Ammon's horn (tissue), 1 donor: Measurements from ENCODE around the gene CSRNP3.

Source experiments
- DNase-seq: peaks from one replicate; pipeline ENCODE4 v3.0.0-alpha.2; 2016; ENCODE audit warnings: low spot score

Gene CSRNP3

DNA sequence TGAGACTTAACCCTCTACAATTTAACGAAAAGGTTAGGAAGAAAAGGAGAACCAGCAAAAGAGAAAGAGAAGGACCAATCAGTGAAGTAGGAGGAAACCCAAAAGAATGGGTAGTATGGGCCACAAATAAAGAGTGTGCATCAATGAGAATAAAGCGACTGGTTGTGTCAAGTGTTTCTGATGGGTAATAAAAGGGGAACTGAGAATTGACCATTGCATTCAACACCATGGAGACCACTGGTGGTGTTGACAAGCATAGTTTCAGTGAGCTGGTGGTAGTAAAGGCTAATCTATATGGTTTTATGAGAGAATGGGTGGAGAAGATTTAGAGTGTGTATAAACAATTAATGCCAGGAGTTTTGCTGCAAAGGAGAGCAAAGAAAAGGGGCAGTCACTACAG, 75.4 kb downstream of the CSRNP3 start:
- no peak for DNase-seq

DNA sequence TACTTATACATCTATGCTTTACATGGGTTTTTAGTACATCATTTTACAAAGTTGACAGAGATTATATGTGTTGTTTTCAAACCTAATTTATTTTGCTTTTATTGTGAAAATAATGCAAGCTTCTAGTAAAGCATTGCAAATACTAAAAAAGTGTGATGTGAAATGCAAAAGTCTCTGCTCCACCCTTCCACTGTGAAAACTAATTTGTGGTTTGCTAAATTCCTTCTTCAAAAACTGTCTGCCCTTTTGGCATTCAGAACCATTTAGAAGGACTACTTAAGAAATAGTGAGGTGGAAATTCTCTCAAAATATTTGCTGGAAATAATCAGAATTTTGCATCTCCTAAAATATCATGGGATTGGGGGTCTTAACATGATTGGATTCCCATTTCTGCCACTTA, 78.4 kb downstream of the CSRNP3 start:
- DNase-seq = no peak

DNA sequence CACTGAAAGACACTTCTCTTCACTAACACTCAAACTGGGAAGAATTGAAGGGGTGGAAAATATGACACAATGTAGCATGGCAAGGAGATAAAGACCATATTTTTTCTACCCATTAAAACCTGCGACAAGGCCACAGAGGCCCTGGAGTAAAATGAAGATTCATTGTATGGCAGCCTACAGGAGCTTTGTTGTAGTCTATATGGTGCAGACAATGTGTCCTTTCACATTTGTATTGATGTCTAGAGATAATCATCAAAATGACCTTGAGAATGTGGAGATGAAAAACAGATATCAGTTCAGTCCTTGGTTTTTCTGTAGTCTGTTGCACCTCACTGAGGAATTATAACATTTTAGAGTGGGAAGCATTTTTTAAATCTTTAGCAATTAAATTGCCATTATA, 80.1 kb downstream of the CSRNP3 start:
- no peak for DNase-seq

DNA sequence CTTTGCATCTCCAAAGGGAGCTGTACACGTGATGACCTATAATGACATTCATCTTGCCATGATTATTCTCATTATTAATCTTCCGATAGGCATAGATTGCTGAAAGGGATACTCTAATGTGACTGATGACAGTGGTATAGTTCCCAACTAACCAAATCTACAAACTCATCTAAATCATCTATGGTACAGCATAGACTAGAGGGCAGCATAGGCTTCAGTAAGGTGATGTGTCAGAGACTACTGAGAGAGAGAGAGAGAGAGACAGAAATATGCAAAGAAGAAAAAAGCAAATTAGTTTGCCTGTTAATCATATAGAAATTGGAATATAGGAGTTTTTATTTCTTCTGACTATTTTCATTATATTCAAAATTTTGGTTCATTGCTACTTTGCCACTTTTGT, 89.3 kb downstream of the CSRNP3 start:
- peak; percentile 31 for DNase-seq

DNA sequence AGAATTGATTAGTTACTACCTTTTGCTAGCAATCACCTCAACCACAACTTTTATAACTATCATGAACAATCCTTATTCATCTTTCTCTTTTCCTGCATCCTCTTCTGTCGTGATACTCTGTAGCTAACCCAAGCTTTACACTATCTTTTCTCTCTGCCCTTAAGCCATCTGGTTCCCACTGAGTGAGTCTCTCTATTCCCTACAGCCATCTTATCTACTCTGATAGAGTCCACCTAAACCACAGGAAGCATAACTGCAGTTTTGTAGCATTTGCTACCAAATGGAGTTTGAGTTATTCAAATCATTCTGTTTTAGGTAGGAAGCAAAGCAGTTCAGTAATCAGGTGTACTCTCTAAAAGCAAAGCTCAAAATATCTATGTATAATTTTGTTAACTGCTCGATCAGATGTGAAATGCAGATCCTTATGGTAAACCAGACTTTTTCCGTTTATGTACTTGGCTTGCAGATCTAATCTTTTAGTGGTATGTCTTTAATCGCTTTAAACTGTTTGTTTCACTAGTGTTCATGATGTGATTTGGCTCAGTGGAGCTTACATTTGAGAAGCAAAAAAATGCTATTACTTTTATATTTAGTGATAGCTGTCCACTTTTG, 91.0 kb downstream of the CSRNP3 start:
- no peak for DNase-seq

DNA sequence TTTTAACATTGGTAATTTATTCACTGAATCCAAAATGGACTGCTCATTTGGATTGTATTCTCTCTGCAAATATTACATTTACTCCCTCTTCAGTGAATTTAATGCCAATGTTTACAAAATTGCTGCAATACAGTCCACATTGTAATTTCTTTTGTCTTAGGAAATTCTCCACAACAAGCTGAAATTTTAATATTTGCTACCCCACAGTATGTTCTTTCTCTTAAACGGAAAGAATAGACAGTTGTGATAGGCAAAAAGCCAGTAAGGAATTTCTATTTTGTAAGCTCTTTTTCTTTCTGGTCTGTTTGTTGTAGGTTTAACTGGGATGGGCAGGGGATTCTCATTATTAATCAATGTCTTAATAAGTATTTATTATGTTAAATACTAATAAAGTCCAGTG, 92.0 kb downstream of the CSRNP3 start:
- DNase-seq = no peak

DNA sequence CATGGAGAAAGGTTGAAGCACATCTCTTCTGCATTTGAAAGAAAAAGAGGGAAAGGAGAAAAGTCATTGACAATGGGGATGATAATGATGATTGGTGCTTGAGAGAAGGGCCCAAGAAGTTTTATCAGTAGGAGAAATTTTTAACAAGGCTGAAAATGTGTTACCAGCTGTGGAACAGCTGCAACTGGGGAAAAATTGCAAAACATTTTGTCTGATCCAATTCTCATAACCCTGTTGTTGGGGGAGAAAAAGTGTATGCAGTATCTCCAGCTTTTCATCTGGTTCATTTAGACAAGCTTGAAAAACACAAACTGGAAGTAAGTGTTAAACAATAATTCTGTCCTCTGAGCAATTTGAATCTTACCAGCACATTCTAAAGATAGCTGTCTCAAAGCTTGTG, 92.7 kb downstream of the CSRNP3 start:
- no peak for DNase-seq

DNA sequence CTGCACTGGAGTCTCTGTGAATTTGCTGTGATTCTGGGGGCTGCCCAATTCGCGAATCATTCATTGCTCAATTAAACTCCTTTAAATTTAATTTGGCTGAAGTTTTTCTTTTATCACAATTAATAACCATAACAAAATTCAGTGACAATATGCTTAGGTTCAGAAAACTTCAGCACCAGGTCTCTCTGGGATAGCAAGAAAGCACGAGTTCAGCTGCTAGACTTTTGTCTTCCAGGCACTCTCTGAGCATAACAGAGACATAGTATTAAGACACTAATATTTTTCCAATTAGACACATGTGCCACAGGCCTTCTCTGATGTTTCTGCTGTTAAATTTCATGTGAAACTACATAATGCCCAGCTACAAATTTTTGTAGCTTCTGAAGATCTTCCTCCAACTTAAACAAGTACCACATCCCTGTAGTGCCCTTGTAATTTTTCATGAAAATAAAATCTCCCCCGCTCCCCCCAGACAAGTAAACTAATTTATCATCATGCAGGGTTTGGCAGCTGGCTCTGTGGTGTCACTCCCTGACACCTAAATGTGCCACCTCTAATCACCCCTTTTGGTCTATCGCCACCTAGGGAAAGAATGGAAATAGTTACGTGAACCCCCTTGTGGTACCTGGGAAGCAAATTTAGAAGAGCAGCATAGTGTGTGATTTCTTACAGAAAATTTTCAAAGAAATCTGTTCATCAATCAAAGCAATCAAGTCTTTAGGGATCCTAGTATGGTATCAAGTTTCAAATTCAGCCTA, 94.1 kb downstream of the CSRNP3 start:
- DNase-seq = no peak

DNA sequence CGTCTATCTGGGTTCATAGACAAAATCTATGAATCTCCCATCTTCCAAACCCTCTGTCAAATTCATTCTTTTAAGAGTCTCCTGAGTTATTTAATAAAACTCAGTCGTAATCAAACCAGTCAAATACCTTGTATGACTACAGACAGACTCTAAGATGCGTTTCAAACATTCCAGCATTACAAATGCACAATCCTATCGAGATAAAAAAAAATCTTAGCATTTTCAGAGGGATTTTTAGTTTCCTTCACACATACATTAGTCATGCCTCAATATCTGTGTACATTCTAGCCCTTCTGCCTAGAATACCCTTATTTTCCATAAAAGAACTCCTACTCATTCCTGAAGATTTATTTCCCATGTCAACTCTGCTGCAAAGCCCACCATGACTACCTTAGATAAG, 96.5 kb downstream of the CSRNP3 start:
- DNase-seq = no peak

DNA sequence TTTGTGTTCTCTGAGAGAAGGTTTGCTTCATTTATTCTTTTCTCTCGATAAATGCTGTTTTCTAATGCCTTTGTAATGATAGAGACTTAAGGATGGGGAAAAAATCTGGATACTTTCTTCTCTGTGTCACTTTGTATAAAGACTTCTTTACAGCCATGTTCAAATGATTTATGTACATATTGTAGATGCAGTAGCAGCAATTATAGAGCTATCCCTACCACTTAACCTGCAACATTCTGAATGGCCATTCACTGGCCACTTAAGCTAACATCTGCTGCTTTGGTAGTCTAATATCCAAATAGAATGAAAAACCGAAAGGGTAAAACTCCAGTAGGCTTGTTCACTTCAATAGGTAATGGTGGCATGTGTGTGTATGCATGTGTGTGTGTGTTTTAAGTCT, 97.8 kb downstream of the CSRNP3 start:
- no peak for DNase-seq

DNA sequence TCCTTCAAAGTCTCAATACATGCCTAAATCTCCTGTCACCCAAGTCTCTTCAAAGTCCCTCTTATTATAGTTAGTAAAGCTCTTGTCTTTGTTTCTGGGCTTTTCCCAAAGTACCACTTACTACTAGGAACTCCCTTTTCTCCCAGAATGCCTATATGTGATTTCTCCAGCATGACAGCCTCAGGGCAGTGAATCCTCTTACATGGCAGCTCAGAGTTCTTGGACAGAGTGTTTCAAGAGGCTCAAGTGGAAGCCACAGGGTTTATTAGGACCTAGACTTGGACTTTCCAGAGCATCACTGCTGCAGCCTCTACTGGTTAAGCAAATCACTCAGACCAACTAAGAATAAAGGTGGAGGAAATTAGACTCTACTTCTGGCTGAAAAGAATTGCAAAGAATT, 98.9 kb downstream of the CSRNP3 start:
- no peak for DNase-seq

DNA sequence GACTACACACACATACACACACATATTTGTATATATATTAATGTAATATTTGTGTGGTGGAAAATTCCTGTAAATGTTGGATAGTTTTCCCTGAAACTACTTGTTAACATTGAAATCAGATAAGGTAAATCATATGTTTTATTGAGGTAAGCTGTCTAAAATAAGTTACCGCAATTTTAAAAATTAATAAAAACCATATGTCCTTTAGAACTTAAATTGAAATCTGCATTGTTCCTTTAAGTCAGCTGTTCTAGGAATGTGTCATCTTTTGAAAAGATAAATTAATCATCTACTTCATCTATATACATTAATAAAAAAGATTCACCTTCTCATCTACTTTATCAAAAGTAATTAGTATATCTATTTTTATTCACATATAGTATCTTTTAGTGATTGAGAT, 102.0 kb downstream of the CSRNP3 start:
- no peak for DNase-seq

DNA sequence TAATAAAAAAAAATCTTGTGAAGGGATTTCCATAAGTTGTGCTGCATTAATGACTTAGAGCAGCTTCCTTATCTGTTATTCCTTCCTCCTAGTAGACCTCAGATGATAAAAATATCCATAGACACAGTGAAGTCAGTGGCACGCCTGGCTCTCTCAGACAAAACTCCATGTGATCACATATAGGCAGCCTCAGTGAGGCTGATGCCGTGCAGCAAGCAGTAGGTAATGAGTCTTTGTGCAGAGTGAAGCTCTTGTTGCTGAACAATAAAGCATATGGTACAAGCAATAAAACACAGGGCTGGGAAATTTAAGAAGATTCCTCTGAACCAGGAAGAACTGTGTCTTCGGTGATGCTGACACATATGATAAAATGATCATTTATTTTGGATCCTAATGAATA, 102.7 kb downstream of the CSRNP3 start:
- peak; percentile 72 for DNase-seq

DNA sequence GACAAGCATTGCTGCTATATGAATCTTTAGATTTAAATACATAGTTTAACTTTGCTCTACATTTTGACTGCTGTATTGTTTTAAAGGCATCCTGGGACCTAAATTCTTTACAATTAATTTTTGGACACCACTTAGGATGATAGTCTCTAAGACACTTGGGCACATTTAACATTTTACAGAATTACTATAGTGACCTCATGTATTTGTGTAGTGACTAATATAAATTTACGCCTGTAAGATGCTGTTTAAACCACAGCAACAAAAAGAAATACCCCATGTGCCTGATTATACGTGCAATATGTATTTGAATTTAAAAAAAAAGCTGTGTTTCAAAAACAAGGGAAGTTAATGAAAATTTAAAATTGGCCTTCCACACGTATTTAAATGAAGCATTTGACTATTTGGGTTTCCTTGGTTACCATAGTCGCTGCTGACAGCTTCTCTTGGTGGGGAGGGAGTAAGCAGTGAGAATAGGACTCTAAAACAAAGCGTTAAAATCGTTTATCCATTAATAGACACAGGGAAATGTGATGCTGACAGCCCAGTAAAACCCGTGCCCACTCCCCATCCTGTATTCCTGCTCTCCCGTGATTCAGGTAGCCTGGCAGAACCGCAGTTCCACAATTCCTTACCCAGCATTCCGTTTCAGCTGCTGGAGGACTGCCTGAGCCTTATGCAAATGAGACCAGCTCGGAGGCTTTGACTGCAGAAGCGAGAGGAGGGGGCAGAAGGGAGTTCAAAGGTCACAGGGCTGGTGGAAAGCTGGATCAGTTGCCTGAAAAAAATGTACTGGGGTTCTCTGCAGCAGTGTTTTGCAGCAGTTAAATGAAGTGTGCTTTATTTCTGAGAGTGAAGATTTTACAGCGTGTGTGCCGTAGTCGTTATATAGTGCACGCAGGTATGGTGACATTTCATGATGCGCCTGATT, 104.3 kb downstream of the CSRNP3 start:
- peak; percentile 89 for DNase-seq

DNA sequence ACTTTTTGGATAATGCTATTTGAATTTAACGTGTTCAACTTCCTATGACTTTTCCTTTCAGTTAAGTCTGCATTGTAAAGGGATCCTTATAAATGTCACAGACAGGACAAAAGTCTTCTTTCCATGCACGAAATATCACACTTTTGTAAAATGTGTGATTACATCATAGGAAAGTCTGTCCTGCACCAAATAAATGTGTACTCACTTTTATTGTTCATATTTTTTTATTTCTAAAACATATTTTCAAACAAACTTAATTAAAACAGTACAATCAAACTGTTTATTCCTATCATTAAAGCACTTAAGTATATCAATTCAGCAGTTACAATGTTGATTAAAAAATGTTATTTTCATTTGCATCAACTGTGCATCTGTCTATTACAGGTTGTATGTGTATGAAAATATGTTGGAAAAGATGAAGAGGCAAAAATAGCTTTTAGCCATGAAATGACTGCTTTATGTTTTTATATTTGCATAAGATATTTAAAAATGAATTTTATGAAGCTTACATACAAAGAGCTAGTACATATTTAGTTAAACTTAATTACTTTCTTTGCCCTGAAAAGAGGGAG, 105.6 kb downstream of the CSRNP3 start:
- DNase-seq = no peak

DNA sequence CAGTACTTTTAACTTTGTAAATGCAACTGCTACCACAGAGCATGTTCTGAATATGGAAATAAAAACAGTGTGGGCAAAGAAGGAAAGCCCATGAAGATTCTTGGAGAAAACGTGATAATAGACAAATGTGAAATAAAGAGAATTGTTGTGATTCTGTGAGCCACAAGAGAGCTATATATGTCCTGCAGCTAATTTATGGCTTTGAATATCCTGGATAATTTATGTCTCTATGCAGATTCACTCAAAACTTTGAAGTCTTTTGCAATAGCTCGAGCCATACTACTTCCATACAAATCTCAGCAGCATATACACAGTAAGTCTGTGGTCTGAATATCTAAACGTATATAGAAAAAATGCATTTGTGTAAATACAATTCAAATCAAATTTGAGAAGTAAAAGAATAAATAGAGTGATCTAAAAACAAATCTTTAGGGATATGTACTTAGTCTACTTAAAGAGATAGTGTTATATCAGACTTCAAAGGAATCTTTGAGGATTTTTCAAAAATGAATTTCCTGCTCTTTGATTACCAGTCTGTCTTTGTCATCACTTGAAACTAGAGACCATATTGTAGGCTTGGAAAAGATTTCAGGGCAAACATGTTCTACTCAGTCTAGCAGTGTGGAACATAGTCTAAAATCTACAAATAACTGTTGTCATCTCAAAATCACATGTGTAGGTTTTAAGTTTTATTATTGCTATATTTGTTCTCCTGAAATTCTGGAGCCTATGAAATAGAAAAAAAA, 107.1 kb downstream of the CSRNP3 start:
- no peak for DNase-seq

DNA sequence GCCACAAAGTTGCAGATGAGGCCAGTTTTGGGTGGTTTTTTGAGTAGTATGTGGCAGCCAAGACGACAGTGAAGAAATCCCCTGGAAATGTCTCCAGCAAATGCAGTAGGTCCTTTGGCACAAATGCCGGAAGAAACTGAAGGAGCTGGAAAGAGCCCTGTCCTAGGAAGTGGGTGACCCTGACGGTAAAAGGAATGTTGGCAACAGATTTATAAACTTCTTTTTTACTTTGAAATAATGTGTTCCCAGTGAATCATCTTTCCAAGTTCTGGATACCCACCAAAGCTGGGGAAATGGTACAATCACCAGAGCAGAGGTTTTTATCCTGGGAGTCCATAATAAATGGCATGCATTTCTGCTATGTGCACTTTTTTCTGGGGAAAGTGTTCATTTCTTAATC, 112.9 kb downstream of the CSRNP3 start:
- no peak for DNase-seq

DNA sequence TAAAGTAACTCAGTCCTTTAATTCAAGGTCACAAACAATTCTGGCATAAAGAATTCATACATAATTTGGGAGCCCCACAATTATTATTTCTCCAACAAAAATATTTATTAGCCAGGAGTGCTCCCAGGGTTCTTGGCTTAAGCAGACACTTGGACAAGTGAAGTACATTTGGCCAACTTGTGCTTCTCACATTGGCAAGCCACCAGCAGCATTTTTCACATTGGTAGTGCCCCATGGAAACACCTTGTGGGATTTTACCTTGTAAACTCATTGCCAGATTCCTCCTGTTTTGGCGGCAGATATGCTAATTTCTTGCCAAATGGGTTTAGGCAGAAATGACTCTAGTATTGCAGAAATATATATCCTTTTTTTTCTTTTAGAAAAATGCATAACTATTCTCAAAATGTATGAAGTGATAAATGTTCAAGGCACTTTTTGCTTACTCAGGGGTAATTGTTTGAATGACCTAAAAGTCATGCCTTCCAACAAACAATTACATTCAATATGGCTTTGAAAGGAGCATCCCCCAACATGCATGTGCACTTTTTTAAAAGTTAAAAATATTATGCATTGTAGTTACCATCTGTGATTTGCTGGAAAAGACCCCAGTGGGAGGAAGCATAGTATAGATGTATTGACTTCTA, 113.5 kb downstream of the CSRNP3 start:
- DNase-seq = no peak

DNA sequence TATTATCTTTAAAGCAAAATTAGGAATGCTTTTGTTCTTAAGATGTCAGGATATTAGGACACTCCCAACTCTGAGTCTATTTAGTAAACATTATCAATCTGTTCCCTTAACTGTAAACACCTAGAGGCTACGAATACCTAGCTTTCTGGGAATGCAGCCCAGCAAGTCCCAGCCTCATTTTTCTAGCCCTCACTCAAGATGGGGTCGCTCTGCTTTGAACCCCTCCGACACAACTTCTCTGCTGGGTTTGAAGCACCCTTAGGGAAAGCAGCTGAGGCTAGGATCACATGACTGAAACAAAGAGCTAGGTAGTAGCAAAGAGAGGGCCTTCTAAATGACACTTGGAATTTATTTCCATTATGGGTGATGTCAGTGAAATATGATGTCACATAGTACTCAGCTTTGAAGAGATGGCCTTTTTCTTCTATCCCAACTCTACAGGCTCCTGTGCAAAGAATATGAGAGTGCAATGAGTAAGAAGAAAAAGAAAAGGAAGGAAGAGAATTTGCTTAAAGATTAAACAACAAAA, 114.7 kb downstream of the CSRNP3 start:
- DNase-seq = no peak

DNA sequence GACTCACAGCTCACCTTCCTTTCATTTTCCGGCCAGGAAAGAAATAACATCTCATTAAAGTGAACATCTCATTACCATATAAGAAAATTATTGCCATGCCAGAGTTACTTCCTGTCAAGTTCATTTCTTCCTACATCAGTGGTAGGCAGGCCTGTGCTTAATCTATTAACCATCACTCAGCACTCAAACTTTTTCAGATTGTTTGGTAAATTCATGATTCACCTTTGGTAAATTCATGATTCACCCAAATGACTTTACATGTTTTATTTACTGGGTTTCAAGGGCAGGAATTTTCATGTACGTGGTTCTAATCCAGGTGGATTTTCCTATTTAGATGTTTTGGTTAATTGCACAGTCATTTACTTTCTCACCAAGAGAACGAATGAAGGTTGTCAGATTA, 116.5 kb downstream of the CSRNP3 start:
- no peak for DNase-seq

DNA sequence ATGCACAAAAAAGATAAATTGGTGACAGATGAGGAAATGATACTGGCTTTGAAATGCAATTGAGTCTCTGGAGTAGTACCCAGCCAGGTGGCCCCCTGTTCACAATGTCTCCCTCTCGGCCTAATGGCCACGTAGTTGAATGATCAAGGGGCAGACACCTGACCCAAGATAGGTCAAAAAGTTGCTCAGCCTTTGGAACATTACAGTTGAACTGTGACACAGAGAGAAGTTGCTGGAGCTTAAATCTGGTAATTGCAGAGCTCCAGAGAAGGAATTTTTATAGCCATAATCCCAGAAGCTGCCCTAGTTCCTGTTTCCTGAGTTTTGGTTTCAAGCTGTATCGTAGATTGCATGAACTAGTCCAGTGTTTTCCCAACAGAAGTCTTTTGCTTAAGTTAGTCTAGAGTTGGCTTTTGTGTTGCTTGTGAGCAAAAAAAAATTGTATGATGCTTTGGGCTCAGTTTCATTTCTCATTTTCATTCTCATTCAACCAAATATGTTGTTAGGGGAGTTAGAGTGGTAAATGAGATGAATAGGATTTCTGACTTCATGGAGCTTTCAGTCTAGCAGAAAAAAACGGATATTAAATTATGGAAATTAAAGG, 117.9 kb downstream of the CSRNP3 start:
- DNase-seq = no peak
